ENCODE measurements around the gene NPHS1. TPM values are rescaled to one million over a fixed set of nuclear protein-coding genes. Genes with fewer than 3 reads are reported as not detected.
A peak's percentile ranks its signal among the peaks of the same experiment; 100 is the strongest.
"Not testable (repeated sequence)": the region's sequence is repeated elsewhere in the genome, so short reads cannot be mapped to it uniquely, and the experiment has no call there.

NPHS1 gene
- polyA plus RNA-seq, 4 donors, result 0.06 to 0.52 TPM; not detected in 2

DNA sequence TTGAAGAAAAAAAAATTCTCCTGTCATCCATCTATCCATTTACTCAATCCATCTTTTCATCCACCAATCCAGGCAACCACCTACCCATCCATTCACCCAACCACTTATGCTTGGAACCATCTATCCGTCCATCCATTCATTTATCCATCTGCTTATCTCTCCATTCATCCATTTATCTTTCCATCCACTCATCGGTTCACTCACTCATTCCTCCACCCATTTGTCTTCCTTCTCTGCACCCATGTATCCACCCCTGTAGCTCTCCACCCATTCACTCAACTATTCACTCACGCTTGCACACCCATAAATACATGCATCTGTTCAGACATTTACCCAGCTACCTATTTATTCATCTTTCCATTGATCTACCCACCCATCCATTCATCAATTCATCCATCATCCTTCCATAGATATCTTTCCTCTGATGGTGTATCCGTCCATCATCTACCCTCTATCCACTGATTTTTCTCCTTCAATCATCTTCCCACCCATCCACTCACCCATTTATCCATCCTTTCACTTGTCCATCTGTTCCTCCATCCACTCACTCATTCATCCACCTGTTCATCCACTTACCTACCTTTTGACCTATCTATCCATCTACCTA lies 9.5 kb downstream of the NPHS1 start:
- Histone ChIP-seq H3K4me3 (ENCODE audit: low read depth in 1 of 3, low read length in 3 of 3) (no peak overlapping the region), H3K4me1 (ENCODE audit: control insufficient read depth in 3 of 3, insufficient read depth in 2 of 3, low read depth in 1 of 3, low read length in 2 of 3) (peaks cover 0 to 10% (median 0%) of the 10 kb centered on the region in 3 donors), H3K27ac (ENCODE audit: low read depth in 1 of 3, low read length in 2 of 3) (no peak overlapping the region), H3K9me3 (ENCODE audit: control insufficient read depth in 2 of 2, insufficient read depth in 1 of 2, low read depth in 1 of 2, low read length in 1 of 2) (peaks cover 0 to 10% of the 10 kb centered on the region in 2 donors), H3K36me3 (ENCODE audit: control insufficient read depth in 3 of 3, insufficient read depth in 2 of 3, low read depth in 1 of 3, low read length in 3 of 3) (no peaks in the 10 kb centered on the region), H3K27me3 (ENCODE audit: control insufficient read depth in 3 of 3, insufficient read depth in 3 of 3, low read length in 3 of 3) (peaks cover 0 to 36% (median 14%) of the 10 kb centered on the region in 3 donors)
- 83 to 85% (median 84%) methylated on average over 4 of the region's 4 CpGs for WGBS, 3 donors
- DNase-seq (no peak), FAIRE-seq (no peak)

DNA sequence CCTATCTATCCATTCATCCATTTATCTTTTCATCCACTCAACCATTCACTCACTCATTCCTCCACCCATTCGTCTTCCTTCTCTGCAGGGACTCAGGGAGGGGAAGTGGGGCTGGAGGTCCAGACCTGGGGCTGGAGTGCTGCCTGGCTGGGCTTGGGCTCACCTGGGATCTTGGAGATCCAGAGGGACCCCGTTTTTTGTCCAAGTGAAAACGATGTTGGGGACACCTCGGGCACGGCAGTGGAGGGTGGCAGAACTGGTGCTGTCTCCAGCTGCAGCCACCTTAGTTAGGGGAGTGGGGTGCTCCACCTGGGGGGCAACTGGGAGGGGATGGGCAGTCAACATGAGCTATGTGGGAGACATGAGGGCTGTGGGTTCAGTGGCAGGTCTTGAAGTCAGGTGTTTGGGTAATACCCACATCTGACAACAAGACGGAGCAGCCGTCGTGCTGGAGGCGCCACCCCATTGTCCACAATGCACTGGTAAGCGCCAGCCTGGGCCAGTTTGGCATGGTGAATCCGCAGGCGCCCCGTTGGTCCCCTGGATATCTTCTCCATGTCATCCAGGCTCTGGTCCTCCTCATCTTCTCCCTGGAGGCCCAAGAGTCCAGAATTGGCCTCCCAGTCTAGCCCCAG lies 10.2 kb downstream of the NPHS1 start:
- no peak for FAIRE-seq
- no peak overlapping the region for H3K4me3 ChIP-seq (ENCODE audit: low read depth in 1 of 3, low read length in 3 of 3)
- H3K27me3 ChIP-seq (ENCODE audit: control insufficient read depth in 3 of 3, insufficient read depth in 3 of 3, low read length in 3 of 3), result peaks cover 0 to 36% (median 14%) of the 10 kb centered on the region in 3 donors
- H3K27ac ChIP-seq (ENCODE audit: low read depth in 1 of 3, low read length in 2 of 3), result no peak overlapping the region
- peaks cover 0 to 10% of the 10 kb centered on the region in 2 donors for H3K9me3 ChIP-seq (ENCODE audit: control insufficient read depth in 2 of 2, insufficient read depth in 1 of 2, low read depth in 1 of 2, low read length in 1 of 2)
- no peak for DNase-seq
- WGBS, 3 donors, result 81 to 86% (median 81%) methylated on average over 13 of the region's 13 CpGs
- H3K4me1 ChIP-seq (ENCODE audit: control insufficient read depth in 3 of 3, insufficient read depth in 2 of 3, low read depth in 1 of 3, low read length in 2 of 3), result peaks cover 0 to 10% (median 0%) of the 10 kb centered on the region in 3 donors
- no peaks in the 10 kb centered on the region for H3K36me3 ChIP-seq (ENCODE audit: control insufficient read depth in 3 of 3, insufficient read depth in 2 of 3, low read depth in 1 of 3, low read length in 3 of 3)

DNA sequence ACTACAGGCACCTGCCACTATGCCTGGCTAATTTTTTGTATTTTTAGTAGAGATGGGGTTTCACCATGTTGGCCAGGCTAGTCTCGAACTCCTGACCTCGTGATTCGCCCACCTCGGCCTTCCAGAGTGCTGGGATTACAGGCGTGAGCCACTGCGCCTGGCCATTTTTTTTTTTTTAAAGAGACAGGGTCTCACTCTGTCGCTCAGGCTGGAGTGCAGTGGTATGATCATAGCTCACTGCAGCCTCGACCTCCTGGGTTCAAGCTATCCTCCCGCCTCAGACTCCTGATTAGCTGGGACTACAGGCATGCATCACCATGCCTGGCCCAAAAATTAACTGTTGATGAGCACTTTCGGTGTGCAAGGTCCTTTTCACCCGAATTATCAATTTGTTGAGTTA lies 16.2 kb downstream of the NPHS1 start:
- H3K36me3 ChIP-seq (ENCODE audit: control insufficient read depth in 3 of 3, insufficient read depth in 2 of 3, low read depth in 1 of 3, low read length in 3 of 3); H3K4me1 ChIP-seq (ENCODE audit: control insufficient read depth in 3 of 3, insufficient read depth in 2 of 3, low read depth in 1 of 3, low read length in 2 of 3); H3K27me3 ChIP-seq (ENCODE audit: control insufficient read depth in 3 of 3, insufficient read depth in 3 of 3, low read length in 3 of 3); DNase-seq; FAIRE-seq; H3K4me3 ChIP-seq (ENCODE audit: low read depth in 1 of 3, low read length in 3 of 3); H3K9me3 ChIP-seq (ENCODE audit: control insufficient read depth in 2 of 2, insufficient read depth in 1 of 2, low read depth in 1 of 2, low read length in 1 of 2); H3K27ac ChIP-seq (ENCODE audit: low read depth in 1 of 3, low read length in 2 of 3): not testable (repeated sequence)
- 46 to 56% (median 49%) methylated on average over 11 of the region's 11 CpGs for WGBS, 3 donors

DNA sequence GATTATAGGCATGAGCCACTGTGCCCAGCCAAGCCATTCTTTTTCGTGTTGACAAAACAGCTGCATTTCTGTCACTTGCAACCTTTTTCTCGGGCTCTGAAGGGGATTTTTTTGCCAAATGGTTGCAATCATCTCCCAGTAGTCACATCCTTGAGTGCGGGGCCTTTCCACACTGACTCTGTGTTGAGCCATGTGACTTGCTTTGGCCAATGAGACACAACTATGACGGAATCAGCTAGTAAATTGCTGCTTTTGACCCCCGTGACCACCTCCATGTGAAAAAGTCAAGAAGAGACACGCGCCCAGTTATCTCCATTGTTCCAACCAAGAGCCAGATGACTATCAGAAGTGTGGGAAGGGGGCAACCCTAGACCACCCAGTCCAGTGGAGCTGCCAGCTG lies 18.3 kb downstream of the NPHS1 start:
- H3K4me1 ChIP-seq (ENCODE audit: control insufficient read depth in 3 of 3, insufficient read depth in 2 of 3, low read depth in 1 of 3, low read length in 2 of 3), result no peaks in the 10 kb centered on the region
- no peak overlapping the region for H3K27ac ChIP-seq (ENCODE audit: low read depth in 1 of 3, low read length in 2 of 3)
- no peak for FAIRE-seq
- WGBS, 3 donors, result 52 to 60% (median 59%) methylated on average over 7 of the region's 7 CpGs
- peaks cover 0 to 15% (median 2%) of the 10 kb centered on the region in 3 donors for H3K27me3 ChIP-seq (ENCODE audit: control insufficient read depth in 3 of 3, insufficient read depth in 3 of 3, low read length in 3 of 3)
- no peak overlapping the region for H3K4me3 ChIP-seq (ENCODE audit: low read depth in 1 of 3, low read length in 3 of 3)
- H3K36me3 ChIP-seq (ENCODE audit: control insufficient read depth in 3 of 3, insufficient read depth in 2 of 3, low read depth in 1 of 3, low read length in 3 of 3), result no peaks in the 10 kb centered on the region
- H3K9me3 ChIP-seq (ENCODE audit: control insufficient read depth in 2 of 2, insufficient read depth in 1 of 2, low read depth in 1 of 2, low read length in 1 of 2), result peaks cover 0 to under 1% of the 10 kb centered on the region in 2 donors
- DNase-seq, result no peak

DNA sequence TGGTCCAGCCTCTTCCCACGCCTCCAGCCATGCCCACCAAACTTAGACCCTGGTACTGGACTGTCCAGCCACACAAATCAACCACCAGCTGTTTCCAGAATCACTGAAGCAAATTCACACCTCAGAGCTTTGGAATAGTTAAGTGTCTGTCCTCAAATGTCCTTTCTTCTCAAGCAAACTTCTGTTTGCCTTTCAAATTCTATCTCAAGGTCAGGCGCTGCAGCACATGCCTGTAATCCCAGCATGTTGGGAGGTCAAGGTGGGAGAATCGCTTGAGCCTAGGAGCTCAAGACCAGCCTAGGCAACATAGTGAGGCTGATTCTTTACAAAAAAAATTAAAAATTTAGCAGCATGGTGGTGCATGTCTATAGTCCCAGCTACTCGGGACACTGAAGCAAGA lies 20.2 kb downstream of the NPHS1 start:
- Histone ChIP-seq H3K4me1 (ENCODE audit: control insufficient read depth in 3 of 3, insufficient read depth in 2 of 3, low read depth in 1 of 3, low read length in 2 of 3) (no peaks in the 10 kb centered on the region), H3K9me3 (ENCODE audit: control insufficient read depth in 2 of 2, insufficient read depth in 1 of 2, low read depth in 1 of 2, low read length in 1 of 2) (no peaks in the 10 kb centered on the region), H3K4me3 (ENCODE audit: low read depth in 1 of 3, low read length in 3 of 3) (no peak overlapping the region), H3K36me3 (ENCODE audit: control insufficient read depth in 3 of 3, insufficient read depth in 2 of 3, low read depth in 1 of 3, low read length in 3 of 3) (no peaks in the 10 kb centered on the region), H3K27me3 (ENCODE audit: control insufficient read depth in 3 of 3, insufficient read depth in 3 of 3, low read length in 3 of 3) (peaks cover 0 to 15% (median 4%) of the 10 kb centered on the region in 3 donors), H3K27ac (ENCODE audit: low read depth in 1 of 3, low read length in 2 of 3) (no peak overlapping the region)
- WGBS, 3 donors, result 43 to 71% (median 47%) methylated on average over 4 of the region's 4 CpGs
- no peak for FAIRE-seq
- no peak for DNase-seq

DNA sequence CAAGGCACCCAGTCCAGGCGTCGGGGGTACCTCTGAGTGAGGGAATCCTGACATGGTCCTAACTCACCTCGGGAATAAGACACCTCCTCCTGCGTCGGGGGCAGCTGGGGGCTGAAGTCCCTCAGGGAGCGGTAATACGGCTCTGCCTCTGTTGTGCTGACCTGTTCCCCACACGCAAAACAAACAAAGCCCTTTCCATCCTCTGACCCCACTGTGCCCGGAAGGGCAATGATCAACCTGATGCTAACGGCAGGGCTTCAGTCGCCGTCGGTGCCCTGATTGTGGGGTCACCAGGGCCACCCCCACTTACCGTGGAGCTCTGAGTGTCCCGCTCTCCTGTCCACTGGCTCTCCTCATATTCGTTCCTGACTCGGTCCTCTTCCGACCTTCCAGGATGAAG lies 21.3 kb downstream of the NPHS1 start:
- peaks cover 0 to 15% (median 2%) of the 10 kb centered on the region in 3 donors for H3K27me3 ChIP-seq (ENCODE audit: control insufficient read depth in 3 of 3, insufficient read depth in 3 of 3, low read length in 3 of 3)
- no peak overlapping the region for H3K4me3 ChIP-seq (ENCODE audit: low read depth in 1 of 3, low read length in 3 of 3)
- WGBS, 3 donors, result 67 to 76% (median 70%) methylated on average over 16 to 18 of the region's 18 CpGs
- no peaks in the 10 kb centered on the region for H3K9me3 ChIP-seq (ENCODE audit: control insufficient read depth in 2 of 2, insufficient read depth in 1 of 2, low read depth in 1 of 2, low read length in 1 of 2)
- no peak overlapping the region for H3K27ac ChIP-seq (ENCODE audit: low read depth in 1 of 3, low read length in 2 of 3)
- no peaks in the 10 kb centered on the region for H3K36me3 ChIP-seq (ENCODE audit: control insufficient read depth in 3 of 3, insufficient read depth in 2 of 3, low read depth in 1 of 3, low read length in 3 of 3)
- no peaks in the 10 kb centered on the region for H3K4me1 ChIP-seq (ENCODE audit: control insufficient read depth in 3 of 3, insufficient read depth in 2 of 3, low read depth in 1 of 3, low read length in 2 of 3)
- FAIRE-seq (no peak), DNase-seq (no peak)

DNA sequence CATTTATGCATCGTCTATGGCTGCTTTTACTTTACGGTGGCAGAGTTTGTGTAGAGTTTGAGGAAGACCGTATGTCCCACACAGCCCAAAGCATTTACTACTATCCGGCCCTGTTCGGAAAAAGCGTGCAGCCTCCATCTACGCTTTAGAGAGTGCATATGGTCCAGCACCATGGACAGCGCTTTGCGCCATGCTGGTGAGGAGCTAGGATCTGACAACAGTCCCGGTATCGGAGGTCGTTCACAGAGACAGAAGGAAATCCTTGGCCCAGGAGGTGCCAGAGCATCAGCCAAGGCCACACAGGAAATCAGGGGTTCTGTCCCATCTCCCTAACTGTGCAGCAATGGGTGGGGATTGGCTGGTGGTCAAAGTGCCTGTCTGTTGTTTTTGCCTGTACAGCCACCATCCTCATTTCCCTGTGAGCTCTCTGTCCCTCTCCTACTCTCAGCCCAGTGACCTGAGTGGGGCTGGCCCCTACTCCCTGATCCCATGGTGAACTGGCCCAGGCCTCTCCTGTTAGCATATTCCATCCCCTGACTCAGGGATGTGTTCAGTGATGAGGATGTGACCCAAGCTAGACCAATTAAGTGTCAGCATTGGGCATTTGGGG lies 23.5 kb downstream of the NPHS1 start:
- no peak for FAIRE-seq
- H3K27me3 ChIP-seq (ENCODE audit: control insufficient read depth in 3 of 3, insufficient read depth in 3 of 3, low read length in 3 of 3), result peaks cover 0 to 15% (median 3%) of the 10 kb centered on the region in 3 donors
- WGBS, 3 donors, result 6 to 17% (median 12%) methylated on average over 12 of the region's 12 CpGs

DNA sequence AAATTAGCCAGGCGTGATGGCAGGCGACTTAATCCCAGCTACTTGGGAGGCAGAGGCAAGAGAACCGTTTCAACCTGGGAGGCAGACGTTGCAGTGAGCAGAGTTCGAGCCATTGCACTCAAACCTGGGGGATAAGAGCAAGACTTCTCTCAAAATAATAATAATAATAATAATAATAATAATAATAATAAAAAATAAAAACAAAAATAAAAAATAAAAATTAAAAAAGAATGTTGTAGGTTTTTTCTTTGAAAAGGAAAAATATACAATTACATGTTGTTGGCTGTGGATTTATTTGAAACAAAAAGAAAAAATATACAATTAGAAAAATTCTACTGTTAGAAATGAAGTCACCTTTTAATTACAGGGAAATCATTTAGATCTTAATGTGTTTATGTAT lies 28.2 kb downstream of the NPHS1 start:
- DNase-seq (no peak), FAIRE-seq (no peak)
- Histone ChIP-seq H3K4me3 (ENCODE audit: low read depth in 1 of 3, low read length in 3 of 3) (no peak overlapping the region), H3K27ac (ENCODE audit: low read depth in 1 of 3, low read length in 2 of 3) (no peak overlapping the region), H3K27me3 (ENCODE audit: control insufficient read depth in 3 of 3, insufficient read depth in 3 of 3, low read length in 3 of 3) (peaks cover 0 to 3% (median 0%) of the 10 kb centered on the region in 3 donors), H3K9me3 (ENCODE audit: control insufficient read depth in 2 of 2, insufficient read depth in 1 of 2, low read depth in 1 of 2, low read length in 1 of 2) (no peaks in the 10 kb centered on the region), H3K36me3 (ENCODE audit: control insufficient read depth in 3 of 3, insufficient read depth in 2 of 3, low read depth in 1 of 3, low read length in 3 of 3) (no peaks in the 10 kb centered on the region), H3K4me1 (ENCODE audit: control insufficient read depth in 3 of 3, insufficient read depth in 2 of 3, low read depth in 1 of 3, low read length in 2 of 3) (no peaks in the 10 kb centered on the region)
- WGBS, 3 donors, result 77 to 82% (median 81%) methylated on average over 5 of the region's 5 CpGs

More for the DNA sequence above, 23.5 kb downstream of the NPHS1 start:
- no peak overlapping the region for H3K27ac ChIP-seq (ENCODE audit: low read depth in 1 of 3, low read length in 2 of 3)
- no peak overlapping the region for H3K4me3 ChIP-seq (ENCODE audit: low read depth in 1 of 3, low read length in 3 of 3)
- no peaks in the 10 kb centered on the region for H3K36me3 ChIP-seq (ENCODE audit: control insufficient read depth in 3 of 3, insufficient read depth in 2 of 3, low read depth in 1 of 3, low read length in 3 of 3)
- no peaks in the 10 kb centered on the region for H3K9me3 ChIP-seq (ENCODE audit: control insufficient read depth in 2 of 2, insufficient read depth in 1 of 2, low read depth in 1 of 2, low read length in 1 of 2)
- H3K4me1 ChIP-seq (ENCODE audit: control insufficient read depth in 3 of 3, insufficient read depth in 2 of 3, low read depth in 1 of 3, low read length in 2 of 3), result no peaks in the 10 kb centered on the region
- DNase-seq, result peak; percentile 30 to 85

Measured in small intestine (tissue), 7 donors.